SJSA1 (cell line): ENCODE results near the gene CABP2. TPM values are rescaled to one million over a fixed set of nuclear protein-coding genes. Genes with fewer than 3 reads are reported as not detected.
"Not testable (repeated sequence)": the region's sequence is repeated elsewhere in the genome, so short reads cannot be mapped to it uniquely, and the experiment has no call there.

Experiments used
- DNase-seq, 2 experiments: peaks; one replicate each; pipeline ENCODE4 v3.0.0-alpha.2; 2015 to 2020; ENCODE audit warnings: low spot score in 2 of 2, low read depth in 1 of 2
- H3K27ac ChIP-seq: fragments of 250-450 bp; sonication (Bioruptor Pico); 2 replicates; pipeline ENCODE4 v1.5.1; 2020; ENCODE audit warnings: mild to moderate bottlenecking, moderate library complexity
- H3K27me3 ChIP-seq: fragments of 250-450 bp; sonication (Bioruptor Pico); replicated peaks from 2 replicates; pipeline ENCODE4 v1.5.1; 2020; ENCODE audit warnings: mild to moderate bottlenecking, moderate library complexity
- H3K36me3 ChIP-seq: fragments of 250-450 bp; sonication (Bioruptor Pico); 2 replicates; pipeline ENCODE4 v1.5.1; 2020; ENCODE audit warnings: mild to moderate bottlenecking
- H3K4me1 ChIP-seq: fragments of 250-450 bp; sonication (Bioruptor Pico); replicated peaks from 2 replicates; pipeline ENCODE4 v1.6.1; 2021; ENCODE audit warnings: mild to moderate bottlenecking
- H3K4me3 ChIP-seq: fragments of 250-450 bp; sonication (Bioruptor Pico); 2 replicates; pipeline ENCODE4 v1.5.1; 2020; ENCODE audit warnings: mild to moderate bottlenecking
- H3K9me3 ChIP-seq: fragments of 250-450 bp; sonication (Bioruptor Pico); replicated peaks from 2 replicates; pipeline ENCODE4 v1.5.1; 2020; ENCODE audit warnings: mild to moderate bottlenecking
- total RNA-seq: library from RNA; depleted of rRNA; stranded (reverse); fragments of >200 nt; shearing (Covaris generic); gene quantifications from 2 replicates; pipeline ENCODE4 v1.2.3, GENCODE V29; 2014

CABP2 gene
- total RNA-seq, 1 experiment from 2014 or later: not detected

DNA sequence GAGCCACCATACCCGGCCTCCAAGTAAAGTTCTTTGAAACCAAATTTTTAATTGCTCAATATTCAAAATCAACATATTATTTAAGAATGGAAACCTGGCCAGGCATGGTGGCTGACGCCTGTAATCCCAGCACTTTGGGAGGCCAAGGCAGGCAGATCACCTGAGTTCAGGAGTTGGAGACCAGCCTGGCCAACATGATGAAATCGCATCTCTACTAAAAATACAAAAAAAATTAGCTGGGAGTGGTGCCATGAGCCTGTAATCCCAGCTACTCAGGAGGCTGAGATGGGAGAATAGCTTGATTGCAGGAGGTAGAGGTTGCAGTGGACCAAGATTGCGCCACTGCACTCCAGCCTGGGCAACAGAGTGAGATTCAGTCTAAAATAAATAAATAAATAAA lies 24.9 kb upstream of the CABP2 start:
- DNase-seq, H3K36me3 ChIP-seq, H3K4me3 ChIP-seq, H3K27me3 ChIP-seq, H3K27ac ChIP-seq, H3K4me1 ChIP-seq: not testable (repeated sequence)
- peaks cover 18% of the 10 kb centered on the region for H3K9me3 ChIP-seq

DNA sequence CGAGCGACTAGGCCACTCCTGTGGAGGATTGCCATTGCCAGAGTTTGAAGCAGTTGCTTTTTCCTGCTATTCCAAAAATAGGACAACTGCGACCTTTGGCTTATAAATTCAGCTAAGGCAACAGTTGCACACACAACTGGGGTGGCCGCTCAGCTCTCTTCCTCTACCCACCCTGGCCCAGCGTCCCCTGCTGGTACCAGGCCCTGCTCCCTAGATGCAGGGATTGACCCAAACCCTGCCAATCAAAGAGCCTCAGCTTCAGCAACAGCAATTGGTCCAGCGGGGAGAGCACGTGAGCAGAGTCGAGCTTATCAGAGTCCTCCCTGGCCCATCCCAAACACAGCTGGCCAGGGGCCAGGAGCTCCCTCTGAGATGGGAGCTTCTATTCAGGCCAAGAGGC lies 22.0 kb upstream of the CABP2 start:
- H3K27me3 ChIP-seq: no peaks in the 10 kb centered on the region; the same call in 1 of the 2 replicates
- H3K36me3 ChIP-seq: no peaks in the 10 kb centered on the region
- H3K27ac ChIP-seq: no peak overlapping the region
- peaks cover 4% of the 10 kb centered on the region; the same call in 1 of the 2 replicates for H3K9me3 ChIP-seq
- H3K4me3 ChIP-seq: no peak overlapping the region
- no peaks in the 10 kb centered on the region for H3K4me1 ChIP-seq
- DNase-seq: no peak

DNA sequence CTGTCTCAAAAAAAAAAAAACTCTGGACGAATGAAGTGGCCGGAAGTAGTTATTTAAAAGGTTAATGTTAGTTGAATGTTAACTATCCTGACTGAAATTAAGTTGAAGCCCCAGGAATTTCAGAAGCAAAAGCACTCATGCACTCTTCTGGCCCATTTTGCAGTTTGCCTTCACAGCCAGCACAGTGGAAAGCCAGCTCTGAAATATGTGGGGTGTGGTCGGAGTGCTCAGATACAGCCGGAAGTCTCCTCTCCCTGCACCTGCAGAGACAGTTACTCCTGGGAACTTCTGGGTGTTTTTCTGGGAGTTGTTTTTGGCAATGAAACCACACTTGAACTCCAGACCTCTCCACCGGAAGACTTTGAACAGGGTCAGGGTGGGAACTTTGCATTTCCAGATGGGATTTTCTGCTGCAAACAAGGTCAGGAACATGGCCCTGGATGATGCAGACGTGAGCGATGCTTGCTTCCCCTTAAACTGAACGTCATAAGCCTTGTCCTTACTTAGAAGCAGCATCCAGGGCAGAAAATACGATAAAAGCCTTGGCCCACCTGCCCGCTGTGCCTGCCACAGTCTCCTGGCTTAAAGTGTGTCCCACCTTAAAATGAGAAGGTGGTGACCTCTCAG lies 21.5 kb upstream of the CABP2 start:
- Histone ChIP-seq H3K27me3 (no peaks in the 10 kb centered on the region), H3K4me1 (no peaks in the 10 kb centered on the region), H3K36me3 (no peaks in the 10 kb centered on the region), H3K4me3 (no peak overlapping the region), H3K27ac (no peak overlapping the region), H3K9me3 (no peaks in the 10 kb centered on the region)
- DNase-seq: no peak

DNA sequence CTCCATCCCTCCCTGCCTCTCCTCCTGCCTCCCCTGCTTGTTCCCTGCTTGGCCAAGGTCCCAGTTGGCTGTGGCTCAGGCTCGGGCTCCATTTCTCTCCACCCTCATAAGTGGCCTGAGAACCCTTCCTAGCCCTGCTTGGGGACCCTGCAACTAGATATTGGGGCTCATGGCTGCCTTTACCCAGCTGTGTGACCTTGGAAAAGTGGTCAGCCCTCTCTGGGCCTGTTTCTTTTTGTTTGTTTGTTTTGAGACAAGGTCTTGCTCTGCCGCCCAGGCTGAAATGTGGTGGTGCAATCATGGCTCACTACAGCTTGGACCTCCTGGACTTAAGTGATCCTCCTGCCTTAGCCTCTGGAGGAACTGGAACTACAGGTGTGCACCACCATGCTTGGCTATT lies 20.3 kb upstream of the CABP2 start:
- H3K36me3 ChIP-seq: no peaks in the 10 kb centered on the region
- H3K4me3 ChIP-seq: no peak overlapping the region
- H3K27ac ChIP-seq: no peak overlapping the region
- H3K4me1 ChIP-seq: no peaks in the 10 kb centered on the region
- no peak for DNase-seq
- no peaks in the 10 kb centered on the region for H3K9me3 ChIP-seq
- H3K27me3 ChIP-seq: no peaks in the 10 kb centered on the region

DNA sequence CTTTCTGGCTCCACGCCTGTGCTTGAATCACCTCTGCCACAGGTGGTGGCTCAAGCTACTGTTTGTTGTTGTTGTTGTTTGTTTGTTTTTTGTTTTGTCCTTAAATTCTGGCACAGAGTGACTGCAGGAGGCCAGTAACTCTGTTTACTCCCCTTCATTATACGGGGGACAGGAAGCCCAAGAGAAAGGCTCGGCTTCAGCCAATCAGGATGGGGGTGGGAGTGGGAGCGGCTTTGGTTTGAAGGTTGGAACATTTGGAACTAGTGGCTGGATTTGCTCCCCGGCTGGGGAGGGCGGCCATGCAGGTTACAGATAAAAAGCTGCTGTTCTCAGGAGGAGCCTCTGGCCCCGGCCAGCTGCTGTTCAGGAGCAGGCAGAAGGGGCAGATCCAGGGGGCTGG lies 19.7 kb upstream of the CABP2 start:
- DNase-seq: no peak
- Histone ChIP-seq H3K9me3 (peaks cover 4% of the 10 kb centered on the region; the same call in 1 of the 2 replicates), H3K4me1 (no peaks in the 10 kb centered on the region), H3K27me3 (no peaks in the 10 kb centered on the region), H3K36me3 (no peaks in the 10 kb centered on the region), H3K27ac (no peak overlapping the region), H3K4me3 (no peak overlapping the region)

DNA sequence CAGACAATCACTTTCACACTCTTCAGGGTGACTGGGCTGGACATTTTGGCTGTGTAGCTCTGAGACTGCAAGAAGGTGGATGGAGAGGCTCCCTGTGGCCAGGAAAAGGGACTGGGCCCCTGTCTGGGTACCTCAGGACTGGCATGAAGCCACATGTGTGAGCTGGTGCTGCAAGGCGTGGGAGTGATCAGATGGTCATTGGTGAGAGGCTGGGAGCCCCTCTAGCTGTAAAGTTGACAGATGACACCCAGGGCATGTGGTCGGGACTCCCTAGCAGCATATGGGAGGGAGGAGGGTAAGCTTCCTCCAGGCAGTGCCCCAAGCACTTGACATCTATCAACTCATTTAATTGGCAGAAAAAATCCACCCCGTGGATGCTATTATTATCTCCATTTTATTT lies 18.9 kb upstream of the CABP2 start:
- Histone ChIP-seq H3K27me3 (no peaks in the 10 kb centered on the region), H3K27ac (no peak overlapping the region), H3K9me3 (peaks cover 5% of the 10 kb centered on the region), H3K36me3 (no peaks in the 10 kb centered on the region), H3K4me3 (no peak overlapping the region), H3K4me1 (no peaks in the 10 kb centered on the region)
- DNase-seq: no peak

DNA sequence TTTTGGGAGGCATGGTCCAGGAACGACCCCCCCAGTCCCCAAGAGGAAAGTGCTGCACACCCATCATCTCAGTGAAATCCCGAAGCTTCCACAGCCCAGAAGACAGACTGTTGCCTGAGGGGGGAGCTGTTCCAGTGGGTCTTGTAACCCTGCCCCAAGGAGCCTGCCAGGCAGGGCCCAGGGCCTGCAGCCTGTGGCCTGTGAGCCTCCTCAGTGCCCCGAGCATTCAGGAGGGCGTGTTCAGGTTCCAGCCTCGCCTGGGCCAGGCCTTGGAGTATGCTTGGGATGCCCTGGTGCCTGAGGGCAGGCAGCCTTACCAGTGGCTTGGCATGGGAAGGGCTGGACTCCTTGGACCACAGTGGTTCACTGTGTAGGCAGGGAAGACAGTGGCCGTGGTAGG lies 18.0 kb upstream of the CABP2 start:
- no peaks in the 10 kb centered on the region for H3K36me3 ChIP-seq
- no peaks in the 10 kb centered on the region for H3K4me1 ChIP-seq
- DNase-seq: no peak
- H3K9me3 ChIP-seq: peaks cover 8% of the 10 kb centered on the region
- no peaks in the 10 kb centered on the region; the same call in 1 of the 2 replicates for H3K27me3 ChIP-seq
- no peak overlapping the region for H3K4me3 ChIP-seq
- no peak overlapping the region for H3K27ac ChIP-seq

DNA sequence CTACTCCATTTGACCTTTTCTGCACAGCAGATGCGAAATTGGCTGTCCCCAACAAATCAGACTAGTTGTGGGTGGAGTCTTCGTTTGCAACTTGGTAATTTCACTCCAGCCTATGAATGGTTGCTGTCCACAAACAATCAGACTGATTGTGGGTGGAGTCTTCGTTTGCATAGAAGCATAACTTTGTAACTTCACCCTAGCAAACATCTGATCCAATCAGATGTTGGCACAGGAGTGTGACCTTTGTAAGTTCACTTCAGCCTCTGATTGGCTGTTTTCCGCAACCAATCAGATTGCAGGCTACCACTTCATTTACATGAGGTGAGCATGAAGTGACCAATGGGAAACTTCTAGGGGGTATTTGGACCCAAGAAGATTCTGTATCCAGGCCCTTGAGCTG lies 16.3 kb upstream of the CABP2 start:
- H3K4me1 ChIP-seq: no peaks in the 10 kb centered on the region
- no peak overlapping the region for H3K27ac ChIP-seq
- H3K4me3 ChIP-seq: no peak overlapping the region
- no peak for DNase-seq
- H3K36me3 ChIP-seq: no peaks in the 10 kb centered on the region
- H3K9me3 ChIP-seq: peaks cover 13% of the 10 kb centered on the region
- no peaks in the 10 kb centered on the region; the same call in 1 of the 2 replicates for H3K27me3 ChIP-seq

DNA sequence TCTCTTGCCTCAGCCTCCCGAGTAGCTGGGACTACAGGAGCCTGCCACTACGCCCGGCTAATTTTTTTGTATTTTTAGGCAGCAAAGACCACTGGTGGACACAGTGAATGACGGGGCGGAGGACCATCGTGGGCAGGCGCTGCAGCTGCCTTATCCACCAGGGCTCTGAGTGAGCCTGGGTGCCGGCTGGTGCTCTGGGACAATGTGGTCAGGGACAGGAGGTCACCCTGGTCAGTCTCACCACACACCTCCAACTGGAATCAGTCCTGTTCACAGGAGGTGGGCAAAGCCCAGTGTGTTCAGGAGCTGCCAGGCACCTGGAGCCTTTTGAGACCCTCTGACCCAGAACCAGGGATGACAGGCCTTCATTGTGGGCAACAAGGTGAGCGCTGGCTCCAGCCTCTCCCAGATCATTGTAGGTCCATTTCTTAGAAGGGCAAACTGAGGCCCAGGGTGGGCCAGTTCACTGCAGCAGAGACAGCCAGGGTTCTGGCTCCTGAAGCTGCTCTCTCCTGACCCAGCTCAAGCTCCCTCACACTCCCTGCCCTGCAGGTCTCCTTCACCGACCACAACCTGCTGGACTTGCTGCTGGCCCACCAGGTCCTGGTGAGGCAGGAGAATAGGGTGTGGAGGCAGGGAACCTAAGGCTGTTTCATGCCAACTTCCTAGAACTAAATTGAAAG lies 15.7 kb upstream of the CABP2 start:
- Histone ChIP-seq H3K4me1 (no peaks in the 10 kb centered on the region), H3K27ac (no peak overlapping the region), H3K4me3 (no peak overlapping the region), H3K27me3 (no peaks in the 10 kb centered on the region; the same call in 1 of the 2 replicates), H3K36me3 (no peaks in the 10 kb centered on the region), H3K9me3 (peaks cover 18% of the 10 kb centered on the region)
- DNase-seq: no peak

DNA sequence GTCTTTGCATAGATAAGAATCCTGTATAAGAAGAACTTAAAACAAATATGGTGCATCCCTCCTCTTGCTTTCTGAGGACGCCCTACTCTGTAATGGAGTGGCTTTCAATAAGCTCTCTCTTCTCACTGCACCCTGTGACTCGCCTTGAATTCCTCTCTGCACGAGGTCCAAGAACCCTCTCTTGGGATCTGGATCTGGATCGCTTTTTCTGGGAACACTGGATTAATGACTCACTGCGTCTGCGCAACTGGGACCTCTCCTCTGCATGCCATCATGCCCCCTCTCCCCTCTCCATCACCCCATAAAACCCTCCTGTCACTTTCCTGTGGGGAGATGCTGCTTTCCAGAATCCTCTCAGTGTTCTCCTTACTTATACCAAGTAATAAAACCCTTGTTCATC lies 15.1 kb upstream of the CABP2 start:
- no peak overlapping the region for H3K4me3 ChIP-seq
- H3K27me3 ChIP-seq: no peaks in the 10 kb centered on the region; the same call in 1 of the 2 replicates
- no peak for DNase-seq
- H3K27ac ChIP-seq: no peak overlapping the region
- H3K4me1 ChIP-seq: no peaks in the 10 kb centered on the region
- H3K9me3 ChIP-seq: peaks cover 25% of the 10 kb centered on the region
- H3K36me3 ChIP-seq: no peaks in the 10 kb centered on the region

DNA sequence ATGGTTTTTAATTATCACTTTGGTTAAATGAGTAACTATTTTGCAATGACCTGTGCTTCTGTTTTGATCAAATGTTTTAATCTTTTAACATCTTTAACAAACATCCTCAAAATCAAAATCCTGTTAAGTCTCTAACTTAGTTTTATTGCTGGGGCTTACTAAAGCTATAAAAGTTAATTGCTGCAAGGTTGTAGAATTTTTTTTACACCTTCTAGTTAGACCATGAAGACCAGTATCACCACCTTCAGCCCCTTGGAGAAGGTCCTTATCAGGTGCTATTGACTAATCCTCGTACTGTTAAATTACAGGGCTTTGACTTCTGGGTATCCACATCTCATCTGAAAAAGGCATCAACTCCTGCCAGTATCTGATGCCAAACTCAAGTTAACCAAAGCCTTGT lies 12.3 kb upstream of the CABP2 start:
- no peaks in the 10 kb centered on the region for H3K36me3 ChIP-seq
- H3K4me1 ChIP-seq: no peaks in the 10 kb centered on the region
- peaks cover 10% of the 10 kb centered on the region for H3K27me3 ChIP-seq
- DNase-seq: no peak
- no peak overlapping the region for H3K27ac ChIP-seq
- H3K9me3 ChIP-seq: peaks cover 40% of the 10 kb centered on the region
- H3K4me3 ChIP-seq: no peak overlapping the region

DNA sequence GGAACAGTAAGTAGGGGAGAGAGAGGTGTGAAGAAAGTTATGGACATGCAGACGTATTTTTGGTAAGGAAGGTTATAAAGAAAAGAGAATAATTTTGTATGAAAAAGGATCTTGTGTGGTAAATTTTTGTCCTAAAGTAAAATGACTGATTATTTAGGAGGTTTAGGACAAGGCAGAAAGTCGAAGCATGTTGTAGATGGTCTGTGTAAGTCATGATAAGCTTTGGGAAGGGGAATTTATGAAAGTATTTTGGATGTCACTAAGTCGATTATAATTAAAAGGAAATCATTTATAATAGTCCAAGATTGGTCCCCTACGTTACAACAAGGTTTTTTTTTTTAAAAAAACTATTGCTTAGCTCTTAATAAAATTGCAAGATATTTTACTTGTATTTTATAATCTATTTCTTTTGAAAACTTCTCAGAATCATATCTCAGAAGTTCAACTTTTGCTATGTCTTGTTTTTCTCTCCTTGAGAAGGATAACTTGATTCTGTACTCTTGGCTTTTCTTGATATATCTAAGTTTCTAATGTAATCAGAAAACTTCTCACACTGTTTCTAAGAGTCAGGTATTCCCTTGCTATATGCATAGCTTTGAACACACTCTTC lies 10.9 kb upstream of the CABP2 start:
- DNase-seq: peak in 1 of 2 experiments; percentile 41
- Histone ChIP-seq H3K4me3 (no peak overlapping the region), H3K36me3 (no peaks in the 10 kb centered on the region), H3K4me1 (no peaks in the 10 kb centered on the region), H3K27ac (no peak overlapping the region), H3K27me3 (peaks cover 22% of the 10 kb centered on the region), H3K9me3 (peaks cover 43% of the 10 kb centered on the region)

DNA sequence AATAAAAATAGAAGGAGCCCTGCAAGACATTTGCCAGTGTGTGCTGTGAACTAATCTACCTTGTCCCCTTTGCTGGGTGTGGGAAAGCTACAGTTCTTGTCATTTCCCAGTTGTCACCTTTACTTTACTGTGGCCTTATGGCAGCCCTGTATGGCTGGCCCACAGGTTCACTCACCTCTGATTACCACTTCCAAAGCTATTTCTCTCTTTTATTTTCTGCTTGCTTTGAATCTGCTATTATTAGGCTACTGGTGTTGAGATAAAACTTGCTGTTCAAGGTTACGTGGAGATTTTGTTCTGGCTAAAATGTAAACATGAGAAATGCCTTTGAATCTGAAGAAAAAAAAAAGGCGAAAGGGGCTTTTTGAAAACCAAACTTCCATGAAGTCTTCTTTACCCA lies 9.6 kb upstream of the CABP2 start:
- no peak overlapping the region for H3K27ac ChIP-seq
- H3K4me3 ChIP-seq: no peak overlapping the region
- no peaks in the 10 kb centered on the region for H3K36me3 ChIP-seq
- no peak for DNase-seq
- peaks cover 32% of the 10 kb centered on the region for H3K27me3 ChIP-seq
- H3K9me3 ChIP-seq: peaks cover 43% of the 10 kb centered on the region
- no peaks in the 10 kb centered on the region for H3K4me1 ChIP-seq

DNA sequence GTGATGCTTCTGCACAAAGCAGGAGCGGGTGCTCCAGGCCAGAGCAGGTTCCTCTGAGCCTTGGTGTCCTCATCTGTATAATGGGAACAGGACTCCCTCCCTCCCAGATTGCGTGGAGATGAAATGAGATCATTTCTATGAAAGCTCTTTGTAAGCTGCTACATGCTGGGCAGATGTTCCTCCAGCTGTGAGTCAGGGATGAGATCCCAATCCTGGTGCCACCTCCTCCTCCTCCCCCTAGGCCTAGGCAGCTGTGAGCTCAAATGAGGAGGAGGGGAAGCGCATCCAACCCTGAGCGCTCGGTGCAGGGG lies 7.0 kb upstream of the CABP2 start:
- Histone ChIP-seq H3K4me3 (no peak overlapping the region), H3K27ac (no peak overlapping the region), H3K9me3 (peaks cover 37% of the 10 kb centered on the region), H3K4me1 (no peaks in the 10 kb centered on the region), H3K27me3 (peaks cover 32% of the 10 kb centered on the region), H3K36me3 (no peaks in the 10 kb centered on the region)
- DNase-seq: no peak
